Measurements from ENCODE around the gene RANBP3. TPM values are rescaled to one million over a fixed set of nuclear protein-coding genes. Genes with fewer than 3 reads are reported as not detected.

Gene RANBP3
- total RNA-seq, 1 experiment from 2014 or later, result 62.4 TPM

- TF ChIP-seq REST (IDR thresholded peaks at IDR 0.05; ENCODE audit: low read depth) (no peak), ELF1 (IDR thresholded peaks at IDR 0.05; ENCODE audit: borderline replicate concordance, low read depth) (no peak), CBX3 (IDR thresholded peaks at IDR 0.05; ENCODE audit: low read depth) (no peak), SP1 (IDR thresholded peaks at IDR 0.05; ENCODE audit: low read depth) (no peak), POLR2A (IDR thresholded peaks at IDR 0.05; ENCODE audit: borderline replicate concordance, extremely low read depth, insufficient read depth, insufficient read length) (no peak), EGR1 (IDR thresholded peaks at IDR 0.05; ENCODE audit: low read depth) (no peak), EZH2phosphoT487 (IDR thresholded peaks at IDR 0.05; ENCODE audit: borderline replicate concordance) (no peak), SRF (IDR thresholded peaks at IDR 0.05; ENCODE audit: low read depth) (no peak), JUND (IDR thresholded peaks at IDR 0.05) (no peak)
- intact Hi-C loops (cut with micrococcal nuclease), result no loop called here
- ATAC-seq, result no peak
- Histone ChIP-seq H3K9me2 (ENCODE audit: insufficient read depth) (no peaks in the 10 kb centered on the region), H2AFZ (ENCODE audit: low read depth, low read length, poor library complexity, severe bottlenecking) (no peak overlapping the region), H3K4me3 (replicated peaks in 1 of 2; ENCODE audit: low read depth in 1 of 2, low read length in 2 of 2) (no peak overlapping the region), H3K79me2 (ENCODE audit: insufficient read depth, low read length) (peaks cover 100% of the 10 kb centered on the region), H4K20me1 (ENCODE audit: insufficient read depth) (peaks cover 5% of the 10 kb centered on the region; the same call in 1 of the 2 replicates), H3K27ac (ENCODE audit: low read depth, low read length) (no peak overlapping the region), H3K4me1 (ENCODE audit: control insufficient read depth in 1 of 2, insufficient read depth in 2 of 2, low read length in 2 of 2) (peaks cover 3 to 15% of the 10 kb centered on the region in 2 experiments), H3K9ac (ENCODE audit: low read length) (no peak overlapping the region), H3K27me3 (ENCODE audit: insufficient read depth, low read length) (no peaks in the 10 kb centered on the region), H3K9me3 (ENCODE audit: control insufficient read depth in 1 of 2, insufficient read depth in 1 of 2, low read depth in 1 of 2, low read length in 2 of 2) (no peaks in the 10 kb centered on the region), H3K36me3 (ENCODE audit: control insufficient read depth in 1 of 2, insufficient read depth in 2 of 2, low read length in 2 of 2) (peaks cover 2 to 22% of the 10 kb centered on the region in 2 experiments; a peak in 3 of 4 replicates), H3K4me2 (ENCODE audit: low read length) (no peak overlapping the region)
- ChIA-PET CTCF (interaction anchor here (1.1 kb wide), 1 partner anchor 168 kb away, joined by 3 read pairs; no protein-coding TSS in a partner anchor), RAD21 (ENCODE audit: low non-redundant PET in 1 of 2, low total read pairs in 2 of 2, uncharacterized antibody in 2 of 2, unreplicated experiment in 2 of 2) (no interaction called here), POLR2A (no interaction called here)
- no peak for DNase-seq (ENCODE audit: low read depth, low spot score)
- no TSS peak for BruUV-seq (replicated peaks)
Measured at GRCh38 chr19:5971714-5972354, 6.1 kb downstream of the RANBP3 start.

Data from HCT116 (cell line).